Panc1 (cell line): ENCODE data around the gene COPRS. TPM values are rescaled to one million over a fixed set of nuclear protein-coding genes. Genes with fewer than 3 reads are reported as not detected.

ENCODE experiments used
- ATAC-seq: fragments of 200-7000 bp; cut with Tn5 transposase; 2 replicates; pipeline ENCODE4 v1.9.1; 2020; ENCODE audit warnings: mild to moderate bottlenecking, moderate library complexity
- BruUV-seq: library from RNA; stranded (reverse); fragments of 400-500 nt; replicated peaks from 2 replicates; lab custom pipeline; 2021; lab: Mats Ljungman, UMichigan
- CTCF ChIA-PET: fragments of 300-600 bp; sonication (Branson Sonifier 250); formaldehyde crosslinking; loops from one replicate; lab custom pipeline; 2022; ENCODE audit warnings: antibody characterized with exemption; lab: Charles Lee
- POLR2A ChIA-PET: fragments of 300-600 bp; sonication (Branson Sonifier 250); formaldehyde crosslinking; loops from one replicate; lab custom pipeline; 2022; ENCODE audit warnings: antibody characterized with exemption; lab: Charles Lee
- DNase-seq: peaks from one replicate; pipeline ENCODE4 v3.0.0-alpha.2; 2010; ENCODE audit warnings: low read depth, low spot score
- H3K27ac ChIP-seq: 2 replicates; pipeline ENCODE4 v1.5.1; 2011; ENCODE audit warnings: mild to moderate bottlenecking, low read length, inconsistent platforms
- H3K27me3 ChIP-seq: fragments of 200-500 bp; sonication (Bioruptor generic); 2 replicates; pipeline ENCODE4 v1.6.0; 2014; ENCODE audit warnings: low read length, inconsistent platforms; ENCODE audit not compliant: control insufficient read depth, insufficient read depth
- H3K36me3 ChIP-seq: fragments of 200-500 bp; sonication (Bioruptor generic); 2 replicates; pipeline ENCODE4 v1.5.1; 2014; ENCODE audit warnings: inconsistent platforms, mild to moderate bottlenecking, low read length, moderate library complexity; ENCODE audit not compliant: control insufficient read depth, insufficient read depth
- H3K4me1 ChIP-seq: 2 replicates; pipeline ENCODE4 v1.5.1; 2011; ENCODE audit warnings: inconsistent platforms, mild to moderate bottlenecking, low read length, moderate library complexity; ENCODE audit not compliant: control insufficient read depth, insufficient read depth
- H3K4me3 ChIP-seq, 2 experiments: 2 replicates each; pipeline ENCODE4 v1.5.1; 2011 to 2012; ENCODE audit warnings: low read depth in 2 of 2, low read length in 2 of 2, mild to moderate bottlenecking in 2 of 2, inconsistent platforms in 1 of 2, moderate library complexity in 1 of 2
- H3K9me3 ChIP-seq: fragments of 200-500 bp; sonication (Bioruptor generic); 2 replicates; pipeline ENCODE4 v1.5.1; 2014; ENCODE audit warnings: low read depth, mild to moderate bottlenecking, inconsistent platforms, low read length, moderate library complexity; ENCODE audit not compliant: control insufficient read depth, insufficient read depth
- POLR2AphosphoS5 ChIP-seq: IDR thresholded peaks from 2 replicates; pipeline ENCODE4 v1.6.1; 2012; ENCODE audit warnings: mild to moderate bottlenecking, low read depth, low read length, moderate library complexity
- SIN3A ChIP-seq: IDR thresholded peaks from 2 replicates; pipeline ENCODE4 v1.6.1; 2012; ENCODE audit warnings: low read depth, mild to moderate bottlenecking, low read length, moderate library complexity, borderline replicate concordance; ENCODE audit not compliant: insufficient read depth
- TCF7L2 ChIP-seq: IDR thresholded peaks from 2 replicates; pipeline ENCODE4 v1.6.1; 2011; ENCODE audit warnings: mild to moderate bottlenecking, low read depth, low read length, inconsistent platforms
- in situ Hi-C: cut with HindIII; loops from 2 replicates; pipeline ENCODE4 v1.10.0; 2016; ENCODE audit warnings: low sequenced_read_pairs, low pct_unique_long_range_greater_than_20kb
- intact Hi-C: fragments of 100-400 bp; cut with micrococcal nuclease; formaldehyde crosslinking; loops from one replicate; pipeline ENCODE4 v1.10.0; 2022; ENCODE audit not compliant: unreplicated experiment
- total RNA-seq: library from RNA; stranded (reverse); gene quantifications from one replicate; pipeline ENCODE4 v1.2.1, GENCODE V29; 2021; ENCODE audit not compliant: unreplicated experiment
- TF ChIP-seq, protein P1 (sequence below), 2 experiments: IDR thresholded peaks; 2 replicates each; pipeline ENCODE4 v1.6.1; 2011 to 2012; ENCODE audit warnings: low read depth in 2 of 2, control low read depth in 1 of 2, low read length in 1 of 2, mild to moderate bottlenecking in 1 of 2, moderate library complexity in 1 of 2; ENCODE audit not compliant: insufficient read depth in 1 of 2
- TF ChIP-seq, protein P2 (sequence below): fragments of 450-650 bp; IDR thresholded peaks from 2 replicates; pipeline ENCODE4 v1.5.1; 2017; ENCODE audit warnings: mild to moderate bottlenecking

Gene COPRS
- total RNA-seq, 1 experiment from 2014 or later = 152 TPM

DNA sequence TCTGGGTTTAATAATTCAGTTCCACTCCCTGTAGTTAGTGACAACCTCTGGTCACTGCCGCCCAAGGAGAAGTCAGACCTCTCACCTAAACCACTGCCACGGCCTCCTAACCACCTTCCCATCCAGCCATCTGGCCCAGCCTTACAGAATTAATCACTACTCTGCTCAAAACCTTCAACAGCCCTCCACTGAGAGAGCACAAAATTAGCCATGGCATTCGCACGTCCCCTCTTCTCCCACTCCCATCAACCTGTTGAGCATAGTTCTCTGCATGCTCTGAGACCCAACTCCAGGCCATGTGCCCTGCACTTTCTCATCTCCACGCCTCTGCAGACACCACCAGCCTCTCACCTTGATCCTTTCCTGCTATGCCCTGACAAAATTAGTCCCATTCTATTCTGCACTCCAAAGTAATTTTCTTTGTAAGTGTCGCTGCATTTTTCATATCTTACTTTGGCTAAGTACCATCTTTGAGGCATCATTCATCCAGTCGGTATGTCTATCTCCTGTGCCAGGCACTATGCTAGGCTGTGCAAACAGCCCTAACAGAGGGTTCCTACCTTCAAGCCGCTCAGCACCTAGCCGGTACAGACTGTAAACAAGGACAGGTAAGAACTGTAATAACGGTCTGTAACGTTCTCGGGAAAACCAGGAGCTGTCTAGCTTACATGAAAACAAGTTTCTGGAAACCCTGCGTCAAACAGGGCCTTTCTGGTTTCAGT is 963 bp downstream of the COPRS start:
- ChIA-PET CTCF (no interaction called here), POLR2A (no interaction called here)
- Histone ChIP-seq H3K27ac (peak overlapping the region; percentile 80), H3K36me3 (peaks cover 6% of the 10 kb centered on the region; the same call in 1 of the 2 replicates), H3K9me3 (no peaks in the 10 kb centered on the region), H3K27me3 (no peaks in the 10 kb centered on the region), H3K4me3 (peak overlapping the region; percentile 56 to 83), H3K4me1 (peaks cover 20% of the 10 kb centered on the region)
- ATAC-seq (no peak; the same call in 1 of the 2 replicates), DNase-seq (no peak)
- intact Hi-C loops (no loop called here), in situ Hi-C loops (no loop called here)
- TF ChIP-seq SIN3A (no peak), POLR2AphosphoS5 (no peak), TCF7L2 (no peak)
- TF ChIP-seq, protein P1, sequence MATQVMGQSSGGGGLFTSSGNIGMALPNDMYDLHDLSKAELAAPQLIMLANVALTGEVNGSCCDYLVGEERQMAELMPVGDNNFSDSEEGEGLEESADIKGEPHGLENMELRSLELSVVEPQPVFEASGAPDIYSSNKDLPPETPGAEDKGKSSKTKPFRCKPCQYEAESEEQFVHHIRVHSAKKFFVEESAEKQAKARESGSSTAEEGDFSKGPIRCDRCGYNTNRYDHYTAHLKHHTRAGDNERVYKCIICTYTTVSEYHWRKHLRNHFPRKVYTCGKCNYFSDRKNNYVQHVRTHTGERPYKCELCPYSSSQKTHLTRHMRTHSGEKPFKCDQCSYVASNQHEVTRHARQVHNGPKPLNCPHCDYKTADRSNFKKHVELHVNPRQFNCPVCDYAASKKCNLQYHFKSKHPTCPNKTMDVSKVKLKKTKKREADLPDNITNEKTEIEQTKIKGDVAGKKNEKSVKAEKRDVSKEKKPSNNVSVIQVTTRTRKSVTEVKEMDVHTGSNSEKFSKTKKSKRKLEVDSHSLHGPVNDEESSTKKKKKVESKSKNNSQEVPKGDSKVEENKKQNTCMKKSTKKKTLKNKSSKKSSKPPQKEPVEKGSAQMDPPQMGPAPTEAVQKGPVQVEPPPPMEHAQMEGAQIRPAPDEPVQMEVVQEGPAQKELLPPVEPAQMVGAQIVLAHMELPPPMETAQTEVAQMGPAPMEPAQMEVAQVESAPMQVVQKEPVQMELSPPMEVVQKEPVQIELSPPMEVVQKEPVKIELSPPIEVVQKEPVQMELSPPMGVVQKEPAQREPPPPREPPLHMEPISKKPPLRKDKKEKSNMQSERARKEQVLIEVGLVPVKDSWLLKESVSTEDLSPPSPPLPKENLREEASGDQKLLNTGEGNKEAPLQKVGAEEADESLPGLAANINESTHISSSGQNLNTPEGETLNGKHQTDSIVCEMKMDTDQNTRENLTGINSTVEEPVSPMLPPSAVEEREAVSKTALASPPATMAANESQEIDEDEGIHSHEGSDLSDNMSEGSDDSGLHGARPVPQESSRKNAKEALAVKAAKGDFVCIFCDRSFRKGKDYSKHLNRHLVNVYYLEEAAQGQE (IDR thresholded peaks at IDR 0.05; ENCODE audit: insufficient read depth in 1 of 2, low read depth in 2 of 2, low read length in 1 of 2) = no peak
- TF ChIP-seq, protein P2, sequence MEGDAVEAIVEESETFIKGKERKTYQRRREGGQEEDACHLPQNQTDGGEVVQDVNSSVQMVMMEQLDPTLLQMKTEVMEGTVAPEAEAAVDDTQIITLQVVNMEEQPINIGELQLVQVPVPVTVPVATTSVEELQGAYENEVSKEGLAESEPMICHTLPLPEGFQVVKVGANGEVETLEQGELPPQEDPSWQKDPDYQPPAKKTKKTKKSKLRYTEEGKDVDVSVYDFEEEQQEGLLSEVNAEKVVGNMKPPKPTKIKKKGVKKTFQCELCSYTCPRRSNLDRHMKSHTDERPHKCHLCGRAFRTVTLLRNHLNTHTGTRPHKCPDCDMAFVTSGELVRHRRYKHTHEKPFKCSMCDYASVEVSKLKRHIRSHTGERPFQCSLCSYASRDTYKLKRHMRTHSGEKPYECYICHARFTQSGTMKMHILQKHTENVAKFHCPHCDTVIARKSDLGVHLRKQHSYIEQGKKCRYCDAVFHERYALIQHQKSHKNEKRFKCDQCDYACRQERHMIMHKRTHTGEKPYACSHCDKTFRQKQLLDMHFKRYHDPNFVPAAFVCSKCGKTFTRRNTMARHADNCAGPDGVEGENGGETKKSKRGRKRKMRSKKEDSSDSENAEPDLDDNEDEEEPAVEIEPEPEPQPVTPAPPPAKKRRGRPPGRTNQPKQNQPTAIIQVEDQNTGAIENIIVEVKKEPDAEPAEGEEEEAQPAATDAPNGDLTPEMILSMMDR = no peak
- BruUV-seq = no TSS peak

DNA sequence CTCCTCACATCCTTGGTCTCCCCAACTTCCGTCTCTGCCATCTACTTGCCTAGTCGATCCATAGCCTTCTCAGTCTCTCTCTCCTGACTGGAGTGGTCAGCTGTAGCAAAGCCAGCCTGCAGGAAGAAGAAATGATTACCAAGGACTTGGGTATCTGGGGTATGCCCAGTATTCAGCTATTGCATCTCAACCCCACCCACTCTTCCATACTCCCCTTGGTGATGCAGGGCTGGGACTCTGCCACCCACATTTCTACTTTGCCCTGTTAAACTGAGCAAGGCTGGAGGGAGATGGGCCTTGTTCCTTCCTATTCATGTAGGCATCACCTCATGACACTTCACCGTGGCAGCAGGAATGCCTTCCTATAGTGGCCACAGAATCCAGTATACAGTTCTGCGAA is 2.3 kb downstream of the COPRS start:
- BruUV-seq = no TSS peak
- ATAC-seq (no peak), DNase-seq (no peak)
- Histone ChIP-seq H3K4me3 (no peak overlapping the region), H3K36me3 (peaks cover 4% of the 10 kb centered on the region; the same call in 1 of the 2 replicates), H3K4me1 (peaks cover 20% of the 10 kb centered on the region), H3K27ac (no peak overlapping the region), H3K9me3 (no peaks in the 10 kb centered on the region), H3K27me3 (no peaks in the 10 kb centered on the region)
- in situ Hi-C loops = no loop called here
- TF ChIP-seq TCF7L2 (no peak), SIN3A (no peak)
- CTCF ChIA-PET = interaction anchor here (0.6 to 1.0 kb wide), 2 partner anchors 12 to 14 kb away, joined by 4 to 8 read pairs; no protein-coding TSS in a partner anchor
- intact Hi-C loops = no loop called here
- POLR2A ChIA-PET = interaction anchor here (0.5 kb wide), 1 partner anchor 22 kb away, joined by 3 read pairs; no protein-coding TSS in a partner anchor

DNA sequence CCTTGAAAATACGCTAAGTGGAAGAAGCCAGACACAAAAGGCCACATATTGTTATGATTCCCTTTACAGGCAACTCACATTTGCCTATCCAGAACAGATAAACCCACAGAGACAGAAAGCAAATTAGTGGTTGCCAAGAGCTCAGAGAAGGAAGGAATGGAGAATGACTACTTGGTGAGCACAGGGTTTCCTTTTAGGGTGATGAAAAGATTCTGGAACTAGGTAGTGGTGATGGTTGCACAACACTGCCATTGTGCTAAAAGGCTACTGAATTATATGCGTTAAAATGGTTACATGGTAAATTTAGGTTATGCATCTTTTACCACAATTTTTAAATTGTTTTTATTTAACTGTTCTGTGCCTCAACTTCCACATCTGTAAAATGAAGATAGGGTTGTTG is 4.4 kb downstream of the COPRS start:
- intact Hi-C loops = no loop called here
- H3K4me3 ChIP-seq = no peak overlapping the region
- H3K4me1 ChIP-seq = peaks cover 14% of the 10 kb centered on the region
- no peak overlapping the region for H3K27ac ChIP-seq
- ATAC-seq (no peak), DNase-seq (no peak)
- no peaks in the 10 kb centered on the region for H3K27me3 ChIP-seq
- no TSS peak for BruUV-seq
- ChIA-PET POLR2A (interaction anchor here (0.6 kb wide), 1 partner anchor 132 kb away, joined by 3 read pairs; no protein-coding TSS in a partner anchor), CTCF (interaction anchor here (0.7 kb wide), 1 partner anchor 8 kb away, joined by 4 read pairs; no protein-coding TSS in a partner anchor)
- no peaks in the 10 kb centered on the region for H3K9me3 ChIP-seq
- H3K36me3 ChIP-seq = peaks cover 2% of the 10 kb centered on the region; the same call in 1 of the 2 replicates
- in situ Hi-C loops = no loop called here
- TF ChIP-seq POLR2AphosphoS5 (no peak), SIN3A (no peak), TCF7L2 (no peak)
- TF ChIP-seq, protein P1 (IDR thresholded peaks at IDR 0.05; ENCODE audit: insufficient read depth in 1 of 2, low read depth in 2 of 2, low read length in 1 of 2) = no peak
- TF ChIP-seq, protein P2 = no peak
